NB4 (cell line): ENCODE measurements around the gene LDHA.

Source experiments
- DNase-seq: peaks from one replicate; pipeline ENCODE4 v3.0.0; 2010; ENCODE audit warnings: low read depth
- H3K4me3 ChIP-seq: one replicate; pipeline ENCODE4 v1.5.1; 2011; ENCODE audit warnings: mild to moderate bottlenecking, low read depth, low read length, moderate library complexity
- CTCF ChIP-seq: IDR thresholded peaks from one replicate; pipeline ENCODE4 v1.5.1; 2012; ENCODE audit warnings: low read depth, low read length
- MAX ChIP-seq: IDR thresholded peaks from 2 replicates; pipeline ENCODE4 v1.6.1; 2011; ENCODE audit warnings: low read depth, low read length
- MYC ChIP-seq: IDR thresholded peaks from 2 replicates; pipeline ENCODE4 v1.6.1; 2011; ENCODE audit warnings: low read depth, low read length
- POLR2A ChIP-seq: IDR thresholded peaks from 2 replicates; pipeline ENCODE4 v1.6.1; 2011; ENCODE audit warnings: mild to moderate bottlenecking; ENCODE audit not compliant: insufficient read length; ENCODE audit errors: extremely low read depth

The LDHA gene

GRCh38 chr11:18365741-18366140 lies 28.6 kb upstream of the LDHA start:
- DNase-seq = no peak
- H3K4me3 ChIP-seq = no peak overlapping the region

GRCh38 chr11:18366286-18366685 lies 28.1 kb upstream of the LDHA start:
- TF ChIP-seq CTCF (no peak), MYC (no peak), POLR2A (no peak), MAX (no peak)
- DNase-seq = no peak
- H3K4me3 ChIP-seq = no peak overlapping the region

More at GRCh38 chr11:18365741-18366140, 28.6 kb upstream of the LDHA start:
- no peak for TF ChIP-seq MYC
- TF ChIP-seq CTCF = no peak
- TF ChIP-seq POLR2A = no peak
- TF ChIP-seq MAX = no peak

- no peak overlapping the region for H3K4me3 ChIP-seq
- TF ChIP-seq CTCF = no peak
- TF ChIP-seq POLR2A = no peak
- TF ChIP-seq MYC = no peak
- no peak for TF ChIP-seq MAX
- no peak for DNase-seq
Observed at GRCh38 chr11:18367431-18367830, 26.9 kb upstream of the LDHA start.

GRCh38 chr11:18368221-18368620 lies 26.1 kb upstream of the LDHA start:
- H3K4me3 ChIP-seq = no peak overlapping the region
- TF ChIP-seq MYC (no peak), MAX (no peak), POLR2A (no peak)
- no peak for DNase-seq

- no peak overlapping the region for H3K4me3 ChIP-seq
- no peak for DNase-seq
- TF ChIP-seq MAX (no peak), POLR2A (no peak), CTCF (no peak), MYC (no peak)
Observed at GRCh38 chr11:18369398-18369797, 25.0 kb upstream of the LDHA start.

- no peak for DNase-seq
- no peak overlapping the region for H3K4me3 ChIP-seq
- TF ChIP-seq POLR2A (no peak), CTCF (no peak), MAX (no peak), MYC (no peak)
Observed at GRCh38 chr11:18371279-18371678, 23.1 kb upstream of the LDHA start.
